Measurements from ENCODE around the gene TMEM163.
A peak's percentile ranks its signal among the peaks of the same experiment; 100 is the strongest.

Gene TMEM163

DNA sequence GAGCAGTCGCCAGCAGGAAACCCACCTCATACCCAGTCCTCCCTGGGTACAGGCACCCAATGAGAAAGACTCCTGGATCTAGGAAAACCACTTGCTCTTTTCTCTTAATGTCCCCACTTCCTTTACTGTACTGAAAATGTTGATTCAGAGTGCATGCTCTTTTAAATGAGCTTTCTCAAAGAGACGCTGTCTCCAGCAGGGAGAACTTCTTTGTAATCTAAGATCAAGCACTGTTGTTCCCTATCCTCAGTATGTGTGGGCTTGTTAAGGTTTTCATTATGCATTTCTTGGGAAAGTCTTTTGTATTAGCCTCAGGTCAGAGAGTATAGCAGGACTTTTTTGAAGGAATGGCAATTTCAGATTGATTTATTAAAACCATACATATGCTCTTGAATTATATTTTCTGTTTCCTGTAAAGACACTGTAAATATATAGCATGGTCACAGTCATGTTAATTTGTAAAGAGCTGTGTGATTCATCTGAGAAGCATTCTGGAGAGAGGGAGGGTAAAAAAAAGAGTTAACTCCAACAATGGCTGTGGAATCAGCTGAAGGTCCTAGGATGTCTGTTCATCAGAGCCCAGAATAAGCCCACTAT is 286.9 kb downstream of the TMEM163 start:
- Histone ChIP-seq H3K27ac (peak overlapping the region; percentile 61), H3K36me3 (peaks cover 35% of the 10 kb centered on the region), H3K9me3 (no peaks in the 10 kb centered on the region), H3K4me3 (ENCODE audit: low read depth in 1 of 2, low read length in 1 of 2) (no peak overlapping the region), H3K27me3 (no peaks in the 10 kb centered on the region), H3K4me1 (ENCODE audit: control insufficient read depth in 1 of 2, insufficient read depth in 1 of 2, low read depth in 1 of 2, low read length in 1 of 2) (peaks cover 46 to 58% of the 10 kb centered on the region in 2 experiments)
- TF ChIP-seq CTCF (IDR thresholded peaks at IDR 0.05): no peak

DNA sequence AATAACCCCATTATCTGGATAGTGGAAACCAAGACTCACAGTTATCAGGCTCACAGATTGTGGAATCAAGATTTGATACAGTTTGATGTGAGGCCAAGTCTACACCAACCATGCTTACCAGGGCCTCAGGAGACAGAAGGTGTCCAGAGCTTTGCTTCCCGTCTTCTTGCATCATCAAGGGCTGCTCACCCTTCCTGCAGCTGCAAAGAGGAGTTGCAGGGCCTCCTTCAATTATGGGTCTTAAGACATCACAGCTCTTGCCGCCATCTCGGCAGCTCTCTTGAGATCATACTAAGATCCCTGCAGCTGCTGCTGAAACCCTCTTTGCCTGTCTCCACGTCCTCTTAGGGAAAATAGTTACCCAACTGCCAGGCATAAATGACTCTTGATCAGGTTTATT is 288.9 kb downstream of the TMEM163 start:
- no peaks in the 10 kb centered on the region for H3K27me3 ChIP-seq
- peaks cover 46 to 60% of the 10 kb centered on the region in 2 experiments for H3K4me1 ChIP-seq (ENCODE audit: control insufficient read depth in 1 of 2, insufficient read depth in 1 of 2, low read depth in 1 of 2, low read length in 1 of 2)
- H3K36me3 ChIP-seq: peaks cover 14% of the 10 kb centered on the region
- H3K27ac ChIP-seq: peak overlapping the region; percentile 61
- H3K9me3 ChIP-seq: no peaks in the 10 kb centered on the region
- TF ChIP-seq CTCF (IDR thresholded peaks at IDR 0.05): no peak
- H3K4me3 ChIP-seq (ENCODE audit: low read depth in 1 of 2, low read length in 1 of 2): no peak overlapping the region

GRCh38 chr2:134426721-134427120 is 292.1 kb downstream of the TMEM163 start:
- H3K27ac ChIP-seq: peak overlapping the region; percentile 11
- no peak overlapping the region for H3K4me3 ChIP-seq (ENCODE audit: low read depth in 1 of 2, low read length in 1 of 2)
- no peaks in the 10 kb centered on the region for H3K27me3 ChIP-seq
- H3K9me3 ChIP-seq: no peaks in the 10 kb centered on the region
- H3K4me1 ChIP-seq (ENCODE audit: control insufficient read depth in 1 of 2, insufficient read depth in 1 of 2, low read depth in 1 of 2, low read length in 1 of 2): peaks cover 26 to 42% of the 10 kb centered on the region in 2 experiments
- no peak for TF ChIP-seq CTCF (IDR thresholded peaks at IDR 0.05)
- H3K36me3 ChIP-seq: peaks cover 31% of the 10 kb centered on the region

DNA sequence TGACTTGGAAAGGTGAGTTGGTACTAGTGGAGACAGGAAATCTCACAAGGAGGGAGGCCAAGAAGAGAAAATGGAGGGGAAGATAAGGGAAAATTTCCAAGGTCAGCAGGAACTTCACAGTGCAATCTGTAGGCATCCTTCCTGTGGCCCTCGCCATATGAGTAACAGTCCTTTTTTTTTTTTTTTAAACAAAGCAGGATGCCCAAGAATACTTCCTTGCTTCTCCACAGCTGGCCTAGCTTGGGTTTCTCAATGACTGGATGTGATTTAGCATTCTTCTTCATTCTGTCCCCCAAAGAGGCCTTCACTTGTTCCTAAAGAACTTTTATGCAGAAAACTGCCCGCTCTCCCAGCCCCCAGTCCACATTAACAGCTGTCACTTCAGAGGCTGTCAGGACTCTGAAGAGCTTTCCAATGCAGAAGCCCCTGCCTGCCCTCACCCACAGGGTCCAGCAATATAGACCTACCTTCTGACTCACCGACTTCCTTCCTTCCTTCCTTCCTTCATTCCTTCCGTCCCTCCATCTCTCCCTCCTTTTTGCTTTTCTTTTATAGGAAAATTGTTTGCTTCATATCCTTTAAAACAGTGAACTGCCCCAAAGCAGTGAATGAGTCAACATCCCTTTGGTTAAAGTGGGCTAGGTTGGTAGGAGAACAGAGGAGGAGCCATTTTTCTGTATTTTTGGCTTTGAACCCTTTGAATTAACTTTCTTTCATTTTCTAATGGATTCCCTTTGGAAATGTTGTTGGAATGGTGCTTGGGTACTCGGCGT is 292.9 kb downstream of the TMEM163 start:
- no peak overlapping the region for H3K4me3 ChIP-seq (ENCODE audit: low read depth in 1 of 2, low read length in 1 of 2)
- no peak for TF ChIP-seq CTCF (IDR thresholded peaks at IDR 0.05)
- peaks cover 31% of the 10 kb centered on the region for H3K36me3 ChIP-seq
- H3K9me3 ChIP-seq: no peaks in the 10 kb centered on the region
- H3K27ac ChIP-seq: peak overlapping the region; percentile 11
- no peaks in the 10 kb centered on the region for H3K27me3 ChIP-seq
- H3K4me1 ChIP-seq (ENCODE audit: control insufficient read depth in 1 of 2, insufficient read depth in 1 of 2, low read depth in 1 of 2, low read length in 1 of 2): peaks cover 17 to 34% of the 10 kb centered on the region in 2 experiments

- Histone ChIP-seq H3K9me3 (no peaks in the 10 kb centered on the region), H3K27ac (no peak overlapping the region), H3K4me1 (ENCODE audit: control insufficient read depth in 1 of 2, insufficient read depth in 1 of 2, low read depth in 1 of 2, low read length in 1 of 2) (no peaks in the 10 kb centered on the region), H3K4me3 (ENCODE audit: low read depth in 1 of 2, low read length in 1 of 2) (no peak overlapping the region), H3K27me3 (no peaks in the 10 kb centered on the region), H3K36me3 (peaks cover 24% of the 10 kb centered on the region)
- no peak for TF ChIP-seq CTCF (IDR thresholded peaks at IDR 0.05)
These were observed 297.1 kb downstream of the TMEM163 start for GRCh38 chr2:134421556-134422328.
